ENCODE measurements around the gene IKZF4.

IKZF4 gene

DNA sequence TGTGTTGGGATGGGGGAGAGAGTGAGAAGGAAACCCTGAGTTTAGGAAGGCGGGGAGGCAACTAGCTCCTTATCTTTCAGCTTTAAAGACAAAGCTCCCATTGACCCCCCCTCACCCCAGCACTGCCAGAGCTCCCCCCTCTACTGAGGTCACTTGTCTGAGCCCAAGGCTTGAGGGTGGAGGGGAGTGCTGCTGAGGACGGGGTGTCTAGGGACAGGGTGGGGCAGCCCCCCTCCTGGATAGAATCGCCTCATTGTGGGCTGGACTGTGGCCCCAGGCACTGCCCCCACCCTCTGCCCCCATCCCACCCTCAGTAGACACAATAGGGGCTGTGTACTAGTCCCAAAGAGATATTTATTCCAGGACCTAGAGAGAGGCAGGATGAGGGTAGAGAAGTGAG, 62.1 kb downstream of the IKZF4 start:
- DNase-seq (ENCODE audit: low read depth): no peak

DNA sequence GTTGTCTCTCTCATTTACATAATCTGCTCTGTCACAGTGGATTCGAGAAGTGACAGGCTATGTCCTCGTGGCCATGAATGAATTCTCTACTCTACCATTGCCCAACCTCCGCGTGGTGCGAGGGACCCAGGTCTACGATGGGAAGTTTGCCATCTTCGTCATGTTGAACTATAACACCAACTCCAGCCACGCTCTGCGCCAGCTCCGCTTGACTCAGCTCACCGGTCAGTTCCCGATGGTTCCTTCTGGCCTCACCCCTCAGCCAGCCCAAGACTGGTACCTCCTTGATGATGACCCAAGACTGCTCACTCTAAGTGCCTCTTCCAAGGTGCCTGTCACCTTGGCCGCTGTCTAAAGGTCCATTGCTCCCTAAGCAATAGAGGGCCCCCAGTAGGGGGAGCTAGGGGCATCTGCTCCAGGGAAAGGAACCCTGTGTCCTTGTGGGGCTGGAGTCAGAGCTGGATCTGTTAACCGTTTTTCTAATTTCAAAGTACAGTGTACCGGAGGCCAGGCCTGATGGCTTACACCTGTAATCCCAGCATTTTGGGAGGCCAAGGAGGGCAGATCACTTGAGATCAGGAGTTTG, 64.2 kb downstream of the IKZF4 start:
- DNase-seq (ENCODE audit: low read depth): no peak

DNA sequence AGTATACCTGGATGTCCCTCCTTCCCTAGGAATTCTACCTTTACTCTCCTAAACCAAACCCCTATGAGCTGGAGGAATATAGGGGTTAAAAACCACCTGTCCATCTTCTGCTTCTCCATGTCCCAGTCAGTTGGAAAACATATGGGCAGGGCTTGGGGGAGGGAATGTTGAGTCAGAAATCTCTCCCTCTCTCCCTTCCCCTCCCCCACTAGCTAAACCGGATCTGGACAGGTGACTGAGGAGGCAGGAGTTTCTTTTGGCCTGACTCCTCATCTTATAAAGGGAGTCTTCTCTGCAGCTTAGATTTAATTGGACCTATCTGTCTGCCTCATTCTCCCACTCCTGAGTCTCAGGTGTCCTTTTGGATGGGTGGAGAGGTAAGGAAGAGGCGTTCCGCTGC, 65.3 kb downstream of the IKZF4 start:
- no peak for DNase-seq (ENCODE audit: low read depth)

DNA sequence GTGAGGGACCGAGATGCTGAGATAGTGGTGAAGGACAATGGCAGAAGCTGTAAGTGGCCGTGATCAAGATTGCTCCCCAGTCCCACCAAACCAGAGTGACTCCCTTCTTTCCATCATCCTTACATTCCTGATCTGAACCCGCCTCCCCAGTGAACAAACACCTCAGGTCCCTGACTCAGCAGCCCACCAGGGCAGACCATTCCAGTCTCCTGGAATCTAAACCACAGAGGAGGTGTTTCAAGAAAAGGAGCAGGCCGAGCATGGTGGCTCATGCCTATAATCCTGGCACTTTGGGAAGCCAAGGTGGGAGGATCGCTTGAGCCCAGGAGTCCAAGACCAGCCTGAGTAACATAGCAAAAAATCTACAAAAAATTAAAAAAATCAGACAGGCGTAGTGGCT, 65.8 kb downstream of the IKZF4 start:
- DNase-seq (ENCODE audit: low read depth): no peak

DNA sequence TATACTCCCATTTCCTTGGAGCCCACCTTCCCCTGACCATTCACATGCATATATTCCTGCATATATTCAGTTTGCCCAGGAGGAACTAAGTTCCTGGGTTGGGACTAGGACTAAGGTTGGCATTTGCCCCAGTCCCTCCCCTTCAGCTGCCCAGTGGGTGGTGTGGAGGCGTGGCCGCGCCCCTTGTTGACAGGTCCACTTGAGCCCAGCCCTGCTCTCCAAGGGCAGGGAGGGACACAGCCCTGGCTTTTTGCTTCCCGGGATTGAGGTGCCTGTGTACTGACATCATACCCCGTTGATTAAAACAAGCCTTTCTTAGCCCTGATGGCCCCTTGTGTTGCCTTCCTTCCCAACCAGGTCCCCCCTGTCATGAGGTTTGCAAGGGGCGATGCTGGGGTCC, 66.4 kb downstream of the IKZF4 start:
- DNase-seq (ENCODE audit: low read depth): no peak

Data from stimulated activated CD8-positive, alpha-beta memory T cell treated with anti-CD3 and anti-CD28 coated beads, Interleukin-12 subunit alpha, Interleukin-12 subunit beta, amount 100 ng/mL, for 1 hour (primary cell).